ENCODE data around the gene TMEM143.

Gene TMEM143

DNA sequence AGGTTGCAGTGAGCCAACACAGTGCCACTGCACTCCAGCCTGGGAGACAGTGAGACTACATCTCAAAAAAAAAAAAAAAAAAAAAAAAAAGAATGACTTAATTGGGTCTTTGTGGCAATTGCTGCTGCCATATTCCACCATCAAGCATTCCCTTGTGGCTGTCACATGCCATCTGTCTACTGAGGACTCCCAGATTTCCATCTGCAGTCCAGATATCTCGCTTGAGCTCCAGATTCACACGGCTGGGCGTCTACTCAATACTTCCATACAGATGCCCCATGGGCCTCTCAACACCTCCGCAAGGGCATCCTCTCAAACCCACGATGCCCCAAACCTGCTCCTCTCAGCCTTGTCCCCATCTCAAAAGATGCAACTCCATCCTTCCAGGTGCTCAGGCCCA lies 12.9 kb downstream of the TMEM143 start:
- no peak overlapping the region for H3K18ac ChIP-seq (ENCODE audit: low read length)
- no peak overlapping the region for H2BK120ac ChIP-seq (ENCODE audit: low read depth, low read length)
- no peak overlapping the region for H3K4me2 ChIP-seq (ENCODE audit: low read length)
- no peak overlapping the region for H3K27ac ChIP-seq (ENCODE audit: low read depth, low read length)
- no peaks in the 10 kb centered on the region for H3K27me3 ChIP-seq (ENCODE audit: insufficient read depth, low read length, poor library complexity)
- H3K36me3 ChIP-seq (ENCODE audit: control insufficient read depth, insufficient read depth, low read length): no peaks in the 10 kb centered on the region
- H3K4me1 ChIP-seq (ENCODE audit: control insufficient read depth, low read depth, low read length): no peaks in the 10 kb centered on the region
- H4K8ac ChIP-seq (ENCODE audit: low read depth, low read length): no peak overlapping the region
- H3K79me2 ChIP-seq (ENCODE audit: control insufficient read depth, insufficient read depth, low read length): no peaks in the 10 kb centered on the region
- H3K4ac ChIP-seq (ENCODE audit: low read depth, low read length): no peak overlapping the region
- no peak overlapping the region for H2AK5ac ChIP-seq (ENCODE audit: low read length)
- H4K5ac ChIP-seq (ENCODE audit: low read length): no peak overlapping the region
- H3K23ac ChIP-seq (ENCODE audit: low read length): no peak overlapping the region
- no CpG with 5 or more reads among the region's 5 CpGs for WGBS (ENCODE audit: extremely low coverage, insufficient coverage, low lambda C conversion rate)
- no peak overlapping the region for H2BK15ac ChIP-seq (replicated peaks; ENCODE audit: low read depth)
- H2BK5ac ChIP-seq (ENCODE audit: low read length): no peak overlapping the region
- no peak overlapping the region for H3K9ac ChIP-seq (ENCODE audit: low read length)
- no peak overlapping the region for H3K56ac ChIP-seq (ENCODE audit: low read length)
- H3K79me1 ChIP-seq (ENCODE audit: low read length): no peaks in the 10 kb centered on the region
- H3K4me3 ChIP-seq (ENCODE audit: low read length): no peak overlapping the region
- DNase-seq: no peak

DNA sequence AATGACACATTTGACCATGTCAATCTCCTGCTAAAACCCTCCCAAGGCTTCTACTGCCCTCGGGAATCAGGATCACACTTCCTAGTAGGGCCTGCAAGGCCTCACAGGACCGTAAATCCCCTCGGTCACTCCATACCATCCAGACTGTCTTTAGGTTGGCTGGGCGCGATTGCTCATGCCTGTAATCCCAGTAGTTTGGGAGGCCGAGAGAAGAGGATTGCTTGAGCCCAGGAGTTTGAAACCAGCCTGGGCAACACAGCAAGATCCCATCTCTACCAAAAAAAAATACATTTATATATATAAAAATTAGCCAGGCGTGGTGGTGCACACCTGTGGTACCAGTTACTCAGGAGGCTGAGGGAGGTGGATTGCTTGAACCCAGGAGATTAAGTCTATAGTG lies 15.0 kb downstream of the TMEM143 start:
- WGBS (ENCODE audit: extremely low coverage, insufficient coverage, low lambda C conversion rate): no CpG with 5 or more reads among the region's 7 CpGs
- Histone ChIP-seq H2BK5ac (ENCODE audit: low read length) (no peak overlapping the region), H3K27me3 (ENCODE audit: insufficient read depth, low read length, poor library complexity) (no peaks in the 10 kb centered on the region), H3K9ac (ENCODE audit: low read length) (no peak overlapping the region), H3K79me2 (ENCODE audit: control insufficient read depth, insufficient read depth, low read length) (no peaks in the 10 kb centered on the region), H3K18ac (ENCODE audit: low read length) (no peak overlapping the region), H3K36me3 (ENCODE audit: control insufficient read depth, insufficient read depth, low read length) (no peaks in the 10 kb centered on the region), H2AK5ac (ENCODE audit: low read length) (no peak overlapping the region), H3K23ac (ENCODE audit: low read length) (no peak overlapping the region), H3K56ac (ENCODE audit: low read length) (no peak overlapping the region), H3K4ac (ENCODE audit: low read depth, low read length) (no peak overlapping the region), H2BK120ac (ENCODE audit: low read depth, low read length) (no peak overlapping the region), H3K27ac (ENCODE audit: low read depth, low read length) (no peak overlapping the region), H3K4me2 (ENCODE audit: low read length) (no peak overlapping the region), H3K79me1 (ENCODE audit: low read length) (no peaks in the 10 kb centered on the region), H4K8ac (ENCODE audit: low read depth, low read length) (no peak overlapping the region), H4K5ac (ENCODE audit: low read length) (no peak overlapping the region), H3K4me1 (ENCODE audit: control insufficient read depth, low read depth, low read length) (no peaks in the 10 kb centered on the region), H2BK15ac (replicated peaks; ENCODE audit: low read depth) (no peak overlapping the region), H3K4me3 (ENCODE audit: low read length) (no peak overlapping the region)
- no peak for DNase-seq

DNA sequence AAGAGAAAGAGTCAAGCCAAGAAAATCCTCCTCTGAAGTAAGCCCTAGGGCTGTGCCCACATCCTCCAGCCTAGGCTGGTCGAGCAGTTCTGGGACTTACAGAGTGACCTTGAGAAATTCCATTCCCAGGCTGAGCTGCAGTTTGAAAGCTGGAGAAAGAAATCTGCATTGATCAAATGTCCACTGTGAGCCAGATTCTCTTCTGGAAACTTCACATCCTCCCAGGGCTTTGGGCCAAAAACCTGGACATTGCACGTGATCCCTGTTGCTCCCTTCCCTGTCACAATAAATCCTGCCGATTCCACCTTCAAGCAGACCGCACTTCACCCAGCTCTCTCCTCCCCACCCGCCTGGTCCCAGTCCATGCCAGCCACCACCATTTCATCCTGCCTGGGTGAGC lies 15.7 kb downstream of the TMEM143 start:
- no peak overlapping the region for H2BK120ac ChIP-seq (ENCODE audit: low read depth, low read length)
- no peak overlapping the region for H3K4me2 ChIP-seq (ENCODE audit: low read length)
- H3K4me3 ChIP-seq (ENCODE audit: low read length): no peak overlapping the region
- no peaks in the 10 kb centered on the region for H3K4me1 ChIP-seq (ENCODE audit: control insufficient read depth, low read depth, low read length)
- no peak overlapping the region for H3K9ac ChIP-seq (ENCODE audit: low read length)
- H3K79me1 ChIP-seq (ENCODE audit: low read length): no peaks in the 10 kb centered on the region
- H2BK15ac ChIP-seq (replicated peaks; ENCODE audit: low read depth): no peak overlapping the region
- no peak overlapping the region for H3K23ac ChIP-seq (ENCODE audit: low read length)
- no peak overlapping the region for H3K56ac ChIP-seq (ENCODE audit: low read length)
- no peaks in the 10 kb centered on the region for H3K79me2 ChIP-seq (ENCODE audit: control insufficient read depth, insufficient read depth, low read length)
- no peak overlapping the region for H2BK5ac ChIP-seq (ENCODE audit: low read length)
- no peak overlapping the region for H3K18ac ChIP-seq (ENCODE audit: low read length)
- H3K27ac ChIP-seq (ENCODE audit: low read depth, low read length): no peak overlapping the region
- no peaks in the 10 kb centered on the region for H3K36me3 ChIP-seq (ENCODE audit: control insufficient read depth, insufficient read depth, low read length)
- H3K4ac ChIP-seq (ENCODE audit: low read depth, low read length): no peak overlapping the region
- H2AK5ac ChIP-seq (ENCODE audit: low read length): no peak overlapping the region
- no peak for DNase-seq
- no peaks in the 10 kb centered on the region for H3K27me3 ChIP-seq (ENCODE audit: insufficient read depth, low read length, poor library complexity)
- no CpG with 5 or more reads among the region's 5 CpGs for whole genome bisulfite sequencing (ENCODE audit: extremely low coverage, insufficient coverage, low lambda C conversion rate)
- H4K8ac ChIP-seq (ENCODE audit: low read depth, low read length): no peak overlapping the region
- H4K5ac ChIP-seq (ENCODE audit: low read length): no peak overlapping the region

DNA sequence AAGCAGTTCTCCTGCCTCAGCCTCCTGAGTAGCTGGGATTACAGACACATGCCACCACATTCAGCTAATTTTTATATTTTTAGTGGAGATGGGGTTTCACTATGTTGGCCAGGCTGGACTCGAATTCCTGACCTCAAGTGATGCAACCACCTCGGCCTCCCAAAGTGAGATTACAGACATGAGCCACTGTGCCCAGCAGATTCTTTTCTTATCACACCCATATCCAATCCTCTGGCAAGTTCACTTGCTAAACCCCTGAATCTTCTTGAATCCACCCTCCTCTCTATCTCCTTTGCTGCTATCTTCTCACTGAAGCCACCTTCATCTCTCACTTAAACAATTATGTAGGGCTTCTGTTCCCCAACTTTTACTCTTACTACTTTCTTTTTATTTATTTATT lies 17.5 kb downstream of the TMEM143 start:
- Histone ChIP-seq H3K56ac (ENCODE audit: low read length) (no peak overlapping the region), H3K36me3 (ENCODE audit: control insufficient read depth, insufficient read depth, low read length) (no peaks in the 10 kb centered on the region), H3K27me3 (ENCODE audit: insufficient read depth, low read length, poor library complexity) (no peaks in the 10 kb centered on the region), H3K4me3 (ENCODE audit: low read length) (no peak overlapping the region), H2BK120ac (ENCODE audit: low read depth, low read length) (no peak overlapping the region), H2AK5ac (ENCODE audit: low read length) (no peak overlapping the region), H4K8ac (ENCODE audit: low read depth, low read length) (no peak overlapping the region), H3K4me2 (ENCODE audit: low read length) (no peak overlapping the region), H4K5ac (ENCODE audit: low read length) (no peak overlapping the region), H3K27ac (ENCODE audit: low read depth, low read length) (no peak overlapping the region), H3K4me1 (ENCODE audit: control insufficient read depth, low read depth, low read length) (no peaks in the 10 kb centered on the region), H2BK5ac (ENCODE audit: low read length) (no peak overlapping the region), H3K79me2 (ENCODE audit: control insufficient read depth, insufficient read depth, low read length) (no peaks in the 10 kb centered on the region), H3K23ac (ENCODE audit: low read length) (no peak overlapping the region), H3K4ac (ENCODE audit: low read depth, low read length) (no peak overlapping the region), H2BK15ac (replicated peaks; ENCODE audit: low read depth) (no peak overlapping the region), H3K18ac (ENCODE audit: low read length) (no peak overlapping the region), H3K79me1 (ENCODE audit: low read length) (no peaks in the 10 kb centered on the region), H3K9ac (ENCODE audit: low read length) (no peak overlapping the region)
- no CpG with 5 or more reads among the region's 2 CpGs for WGBS (ENCODE audit: extremely low coverage, insufficient coverage, low lambda C conversion rate)
- no peak for DNase-seq

DNA sequence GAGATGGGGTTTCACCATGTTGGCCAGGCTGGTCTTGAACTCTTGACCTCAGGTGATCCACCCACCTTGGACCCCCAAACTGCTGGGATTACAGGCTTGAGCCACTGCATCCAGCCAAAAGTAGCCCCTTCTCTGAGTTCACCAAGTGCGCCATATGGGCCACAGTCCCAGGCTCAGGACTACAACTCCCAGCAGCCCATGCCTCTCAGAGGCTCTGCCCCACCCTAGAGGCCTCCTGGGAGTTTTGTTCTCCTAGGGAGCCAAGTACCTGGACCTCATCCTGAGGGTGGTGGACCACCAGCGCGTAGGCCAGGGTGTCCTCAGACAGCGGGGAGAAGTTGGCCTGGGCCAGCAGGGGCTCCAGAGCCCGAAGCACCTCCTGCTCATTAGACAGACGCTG lies 18.8 kb downstream of the TMEM143 start:
- H3K4me3 ChIP-seq (ENCODE audit: low read length): no peak overlapping the region
- WGBS (ENCODE audit: extremely low coverage, insufficient coverage, low lambda C conversion rate): no CpG with 5 or more reads among the region's 6 CpGs
- no peak overlapping the region for H2AK5ac ChIP-seq (ENCODE audit: low read length)
- no peak overlapping the region for H3K56ac ChIP-seq (ENCODE audit: low read length)
- no peaks in the 10 kb centered on the region for H3K27me3 ChIP-seq (ENCODE audit: insufficient read depth, low read length, poor library complexity)
- no peak overlapping the region for H3K9ac ChIP-seq (ENCODE audit: low read length)
- H2BK120ac ChIP-seq (ENCODE audit: low read depth, low read length): no peak overlapping the region
- H3K4ac ChIP-seq (ENCODE audit: low read depth, low read length): no peak overlapping the region
- no peak overlapping the region for H3K4me2 ChIP-seq (ENCODE audit: low read length)
- no peak overlapping the region for H4K5ac ChIP-seq (ENCODE audit: low read length)
- H3K36me3 ChIP-seq (ENCODE audit: control insufficient read depth, insufficient read depth, low read length): no peaks in the 10 kb centered on the region
- H3K4me1 ChIP-seq (ENCODE audit: control insufficient read depth, low read depth, low read length): no peaks in the 10 kb centered on the region
- DNase-seq: no peak
- no peaks in the 10 kb centered on the region for H3K79me2 ChIP-seq (ENCODE audit: control insufficient read depth, insufficient read depth, low read length)
- H2BK5ac ChIP-seq (ENCODE audit: low read length): no peak overlapping the region
- no peak overlapping the region for H3K18ac ChIP-seq (ENCODE audit: low read length)
- H3K27ac ChIP-seq (ENCODE audit: low read depth, low read length): no peak overlapping the region
- H2BK15ac ChIP-seq (replicated peaks; ENCODE audit: low read depth): no peak overlapping the region
- no peak overlapping the region for H4K8ac ChIP-seq (ENCODE audit: low read depth, low read length)
- H3K79me1 ChIP-seq (ENCODE audit: low read length): no peaks in the 10 kb centered on the region
- H3K23ac ChIP-seq (ENCODE audit: low read length): no peak overlapping the region

DNA sequence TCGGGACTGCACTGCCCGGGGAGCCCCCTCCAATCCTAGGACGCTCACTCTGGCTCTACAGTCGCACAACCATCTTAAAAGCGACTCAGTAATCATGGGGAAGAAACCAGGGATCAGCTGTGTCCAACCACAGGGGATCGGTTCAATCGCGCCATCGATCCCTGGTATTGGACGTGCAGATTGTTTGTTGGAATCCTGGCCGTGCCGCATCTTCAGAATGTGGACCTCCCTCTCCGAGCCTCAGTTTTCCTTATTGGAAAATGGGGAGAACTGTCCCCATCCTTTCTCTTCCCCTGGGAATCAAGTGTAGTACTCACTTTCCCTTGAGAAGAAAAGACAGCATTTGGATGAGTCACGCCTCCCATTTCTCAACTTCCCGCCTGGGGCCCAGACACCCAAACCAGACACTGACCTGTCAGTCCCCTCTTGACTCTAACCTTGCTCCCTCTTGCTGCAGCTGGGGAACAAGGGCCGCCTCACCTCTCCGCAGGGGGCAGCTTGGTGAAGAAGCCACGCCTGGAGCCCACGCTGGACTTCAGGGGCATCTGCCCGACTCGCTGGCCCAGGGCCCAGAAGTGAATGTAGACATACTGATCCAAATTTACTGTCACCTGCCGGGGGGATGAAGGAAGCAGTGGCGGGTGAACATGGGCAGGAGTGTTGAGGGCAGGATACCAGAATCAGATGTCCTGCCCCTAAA lies 20.7 kb downstream of the TMEM143 start:
- Histone ChIP-seq H3K9ac (ENCODE audit: low read length) (no peak overlapping the region), H4K5ac (ENCODE audit: low read length) (no peak overlapping the region), H3K79me2 (ENCODE audit: control insufficient read depth, insufficient read depth, low read length) (no peaks in the 10 kb centered on the region), H4K8ac (ENCODE audit: low read depth, low read length) (no peak overlapping the region), H3K36me3 (ENCODE audit: control insufficient read depth, insufficient read depth, low read length) (no peaks in the 10 kb centered on the region), H3K79me1 (ENCODE audit: low read length) (no peaks in the 10 kb centered on the region), H3K18ac (ENCODE audit: low read length) (no peak overlapping the region), H2BK5ac (ENCODE audit: low read length) (no peak overlapping the region), H3K27me3 (ENCODE audit: insufficient read depth, low read length, poor library complexity) (no peaks in the 10 kb centered on the region), H3K4me2 (ENCODE audit: low read length) (no peak overlapping the region), H3K27ac (ENCODE audit: low read depth, low read length) (no peak overlapping the region), H3K4ac (ENCODE audit: low read depth, low read length) (no peak overlapping the region), H2BK15ac (replicated peaks; ENCODE audit: low read depth) (no peak overlapping the region), H3K56ac (ENCODE audit: low read length) (no peak overlapping the region), H3K4me3 (ENCODE audit: low read length) (no peak overlapping the region), H2BK120ac (ENCODE audit: low read depth, low read length) (no peak overlapping the region), H3K4me1 (ENCODE audit: control insufficient read depth, low read depth, low read length) (no peaks in the 10 kb centered on the region), H3K23ac (ENCODE audit: low read length) (no peak overlapping the region), H2AK5ac (ENCODE audit: low read length) (no peak overlapping the region)
- DNase-seq: no peak
- WGBS (ENCODE audit: extremely low coverage, insufficient coverage, low lambda C conversion rate): no CpG with 5 or more reads among the region's 23 CpGs

All from mesendoderm (in vitro differentiated cells).